Activated T-cell treated with anti-CD3 and anti-CD28 coated beads, Interleukin-2, amount 50 U/mL, for 48 hours (primary cell): ENCODE data around the gene TRAF6.
A peak's percentile ranks its signal among the peaks of the same experiment; 100 is the strongest.
"Not testable (repeated sequence)": the region's sequence is repeated elsewhere in the genome, so short reads cannot be mapped to it uniquely, and the experiment has no call there.

Experiments used
- DNase-seq, 2 experiments: peaks; one replicate each; pipeline ENCODE4 v3.0.0-alpha.2; 2020

TRAF6 gene

GRCh38 chr11:36492724-36493304 lies 17.3 kb downstream of the TRAF6 start:
- no peak for DNase-seq

- DNase-seq = no peak
These were observed 19.9 kb downstream of the TRAF6 start for GRCh38 chr11:36490026-36490806.

GRCh38 chr11:36488096-36488495 lies 22.0 kb downstream of the TRAF6 start:
- no peak for DNase-seq

DNA sequence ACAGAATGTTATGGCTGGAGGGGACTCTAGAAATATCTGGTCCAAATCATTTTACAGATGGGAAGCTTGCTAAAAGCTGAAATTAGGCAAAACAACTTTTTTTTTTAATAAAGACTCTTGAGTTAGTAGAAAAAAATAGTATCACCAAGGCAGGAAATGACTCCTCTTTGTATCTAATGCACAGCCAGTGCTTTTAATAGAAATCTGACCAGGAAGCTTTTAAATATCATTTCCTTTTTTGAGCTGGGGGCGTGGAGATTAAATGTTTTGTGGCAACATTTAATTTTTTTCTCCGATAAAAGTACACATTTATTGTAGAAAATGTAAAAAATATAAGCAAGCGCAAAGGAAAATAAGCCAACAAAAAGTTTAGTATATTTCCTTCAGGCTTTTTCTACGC lies 22.5 kb downstream of the TRAF6 start:
- no peak for DNase-seq

DNA sequence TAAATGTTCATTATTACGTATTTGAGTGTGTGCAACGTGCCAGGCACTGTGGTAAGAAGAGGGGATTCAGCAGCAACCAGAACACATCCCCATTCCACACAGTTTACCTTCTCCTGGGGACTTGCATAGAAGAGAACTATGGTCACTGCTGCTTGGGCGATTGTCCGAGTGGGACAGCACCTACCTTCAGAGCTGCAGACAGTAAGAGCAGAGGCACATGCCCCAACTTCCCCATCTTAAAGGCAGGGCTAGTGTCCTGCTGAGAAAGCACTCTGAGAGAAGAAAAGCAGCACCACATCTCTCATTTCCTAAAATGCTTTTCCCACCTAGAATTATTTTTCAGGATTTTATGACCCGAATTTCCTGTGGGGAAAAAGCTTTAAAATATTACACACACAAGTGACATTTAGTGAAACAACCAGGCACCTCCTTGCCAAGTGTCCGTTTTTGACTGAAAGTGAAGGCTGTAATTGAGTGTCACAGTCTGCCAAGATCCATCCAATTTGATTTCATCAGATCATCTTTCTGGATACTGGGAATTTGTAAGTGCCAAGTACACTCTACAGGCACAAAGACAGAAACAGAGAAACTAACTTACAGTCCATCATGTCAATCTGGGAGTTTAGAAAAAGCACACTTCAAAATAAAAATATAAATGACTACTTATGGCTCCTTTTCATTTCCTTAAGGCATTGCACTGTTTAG lies 24.6 kb downstream of the TRAF6 start:
- no peak for DNase-seq

DNA sequence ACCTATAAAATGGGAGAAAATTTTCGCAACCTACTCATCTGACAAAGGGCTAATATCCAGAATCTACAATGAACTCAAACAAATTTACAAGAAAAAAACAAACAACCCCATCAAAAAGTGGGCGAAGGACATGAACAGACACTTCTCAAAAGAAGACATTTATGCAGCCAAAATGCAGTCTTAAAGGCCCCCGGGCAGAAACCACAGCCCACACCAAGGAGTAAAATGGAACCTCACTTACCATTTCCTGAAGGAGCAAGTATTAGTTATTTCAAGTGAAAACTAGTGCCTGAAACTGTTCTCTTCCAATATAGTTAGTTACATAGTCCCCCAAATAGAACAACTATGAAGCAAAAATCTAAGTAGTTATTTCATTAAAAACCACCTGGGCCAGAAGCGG lies 27.0 kb downstream of the TRAF6 start:
- DNase-seq = not testable (repeated sequence)

GRCh38 chr11:36480833-36481232 lies 29.2 kb downstream of the TRAF6 start:
- no peak for DNase-seq

DNA sequence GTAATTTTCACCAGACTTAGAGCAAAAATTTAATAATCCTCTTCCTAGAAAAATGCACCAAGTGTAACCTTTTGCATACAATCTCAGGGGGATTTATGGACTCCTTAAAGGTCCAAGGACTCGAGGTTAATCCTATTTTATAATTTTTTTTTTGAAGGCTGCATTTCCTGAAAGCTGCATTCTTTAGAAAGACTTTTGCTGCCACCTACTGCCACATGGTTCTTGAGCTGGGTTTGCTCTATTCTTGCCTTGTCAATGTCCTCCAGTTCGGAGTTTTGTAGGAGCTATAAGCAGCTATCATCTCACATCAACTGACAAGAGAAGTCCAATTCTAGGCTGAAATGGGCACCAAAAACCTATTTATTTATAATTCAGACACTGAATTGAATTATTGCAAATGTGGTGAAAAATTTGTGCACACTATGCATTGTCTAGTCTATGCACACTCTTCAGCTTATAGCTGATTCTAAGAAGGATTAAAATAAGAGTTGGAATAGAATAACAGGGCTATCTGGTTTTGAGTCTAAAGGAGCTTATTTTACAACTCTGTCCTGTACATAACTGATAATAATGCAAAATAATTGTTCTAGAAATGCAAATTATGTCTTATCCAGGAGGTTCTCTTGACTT lies 31.3 kb downstream of the TRAF6 start:
- DNase-seq = no peak

DNA sequence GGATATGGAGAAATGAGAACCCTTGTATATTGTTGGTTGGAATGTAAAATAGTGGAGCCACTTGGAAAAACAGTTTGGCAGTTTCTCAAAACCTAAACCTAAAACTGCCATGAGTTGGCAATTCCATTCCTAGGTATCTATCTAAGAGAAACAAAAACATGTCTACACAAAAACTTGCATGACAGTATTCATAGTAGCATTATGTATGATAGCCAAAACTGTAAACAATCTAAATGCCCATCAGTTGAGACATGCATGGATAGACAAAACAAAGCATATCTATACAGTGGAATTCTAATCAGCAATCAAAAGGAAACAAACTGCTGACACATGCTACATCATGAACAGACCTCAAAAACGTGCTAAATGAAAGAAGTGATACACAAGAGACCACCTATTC lies 34.9 kb downstream of the TRAF6 start:
- no peak for DNase-seq

DNA sequence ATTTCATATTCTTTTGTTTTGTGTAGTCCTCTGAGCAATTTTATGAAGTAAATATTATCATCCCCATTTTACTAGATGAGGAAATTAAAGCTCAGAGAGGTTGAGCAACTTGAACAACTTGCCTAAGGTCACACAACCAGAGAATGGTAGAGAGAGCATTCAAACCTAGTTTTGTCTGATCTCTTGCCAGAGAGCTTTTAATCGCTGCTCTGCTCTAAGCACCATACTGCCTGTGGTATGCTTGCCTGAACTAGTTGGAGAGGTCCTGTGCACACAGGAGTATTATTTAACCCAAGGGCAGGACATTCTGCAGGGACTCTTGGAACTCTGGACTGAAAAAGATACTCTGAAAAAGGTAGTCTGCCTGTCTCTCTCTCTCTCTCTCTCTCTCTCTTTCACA lies 38.5 kb downstream of the TRAF6 start:
- no peak for DNase-seq

- DNase-seq = no peak
These were observed 39.9 kb downstream of the TRAF6 start for GRCh38 chr11:36469881-36470802.

DNA sequence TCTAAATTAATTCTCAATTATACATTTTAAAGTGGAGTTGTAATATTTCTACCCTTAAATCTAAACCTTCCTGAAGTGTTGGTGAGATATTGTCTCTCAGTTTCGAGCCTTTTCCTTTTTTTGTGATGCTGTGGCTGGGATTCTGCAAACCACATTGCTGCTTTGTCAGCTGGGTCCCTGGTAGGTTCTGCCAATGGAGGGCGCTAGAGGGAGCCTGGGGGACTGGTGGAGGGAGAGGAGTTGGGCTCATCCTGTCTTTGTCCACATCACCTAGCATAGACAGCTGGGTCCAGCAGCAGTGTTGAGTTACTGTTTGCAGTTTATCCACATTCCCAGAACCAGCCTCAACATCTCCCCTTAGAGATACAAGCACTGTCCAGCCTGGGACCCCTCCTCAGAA lies 41.0 kb downstream of the TRAF6 start:
- DNase-seq = peak; percentile 38 to 50

GRCh38 chr11:36467916-36468315 lies 42.2 kb downstream of the TRAF6 start:
- no peak for DNase-seq

DNA sequence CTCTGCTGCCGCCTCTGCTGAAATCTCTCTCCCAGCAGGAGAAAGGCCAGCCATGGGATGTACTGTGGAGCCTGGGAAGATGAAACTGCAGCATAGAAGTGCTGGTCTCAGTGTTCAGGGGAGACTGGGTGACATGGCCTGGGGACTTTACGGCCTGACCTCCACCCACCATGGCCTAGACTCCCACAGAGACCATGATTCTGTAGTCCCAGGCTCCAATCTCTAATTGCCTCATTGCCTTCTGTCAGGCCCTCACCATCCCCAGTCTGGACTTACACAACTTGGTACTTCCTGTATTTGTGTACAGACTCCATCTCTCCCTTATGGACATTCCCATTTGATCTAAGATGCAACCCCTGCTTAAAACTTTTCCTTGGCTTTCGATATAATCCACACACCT lies 43.1 kb downstream of the TRAF6 start:
- DNase-seq = no peak

DNA sequence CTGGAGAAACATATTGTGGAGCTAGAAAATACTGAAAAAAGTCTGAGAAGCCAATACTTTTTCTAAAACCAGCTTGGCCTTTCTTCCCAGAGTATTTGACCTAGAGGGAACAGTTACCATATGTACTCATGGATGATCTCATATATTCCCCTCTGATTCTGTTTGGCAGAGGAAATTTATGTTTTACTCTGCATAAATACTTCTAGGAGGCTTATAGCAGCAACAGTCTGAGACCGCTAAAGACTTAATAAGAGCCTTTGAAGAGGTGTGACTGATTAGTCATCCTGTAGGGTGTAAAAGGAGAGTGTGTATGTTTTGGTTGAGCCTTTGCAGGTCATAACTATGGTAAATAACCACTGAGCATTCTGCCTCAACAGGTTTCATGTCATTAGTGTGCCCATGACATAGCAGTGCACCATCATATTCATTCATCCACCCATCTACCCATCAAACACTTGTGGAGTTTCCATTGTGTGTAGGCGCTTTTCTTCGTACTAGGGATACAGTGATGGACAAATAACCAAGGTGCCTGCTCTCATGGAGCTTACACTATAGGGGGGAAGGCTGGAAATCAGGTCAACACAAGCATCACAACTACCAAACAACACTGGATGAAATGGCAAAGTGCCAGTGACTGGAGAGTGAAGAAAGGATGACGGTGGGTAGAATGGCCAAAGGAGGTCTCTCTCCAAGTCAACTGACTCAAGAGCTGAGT lies 44.5 kb downstream of the TRAF6 start:
- no peak for DNase-seq

GRCh38 chr11:36464720-36465119 lies 45.4 kb downstream of the TRAF6 start:
- DNase-seq = no peak

- no peak for DNase-seq
These were observed 46.3 kb downstream of the TRAF6 start for GRCh38 chr11:36463781-36464180.

GRCh38 chr11:36462321-36462720 lies 47.8 kb downstream of the TRAF6 start:
- no peak for DNase-seq

DNA sequence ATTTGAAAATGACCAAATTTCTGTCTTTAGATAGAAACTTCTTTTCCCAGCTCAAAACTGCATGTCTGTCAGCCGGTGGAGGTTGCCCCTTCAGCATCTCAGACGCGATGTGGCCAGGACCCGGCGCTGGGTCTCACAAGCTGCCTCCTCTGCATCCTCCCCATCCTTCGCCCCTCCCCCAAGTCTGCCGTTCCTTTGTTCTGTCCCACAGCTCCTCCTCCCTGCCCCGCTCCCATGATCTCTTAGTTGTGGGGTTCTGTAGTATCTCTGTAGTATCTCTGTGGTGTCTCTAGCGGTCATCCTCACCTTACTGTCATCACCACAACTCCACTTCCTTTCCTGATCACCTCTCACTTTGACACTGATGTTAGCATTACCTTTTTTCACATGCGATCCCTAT lies 49.9 kb downstream of the TRAF6 start:
- no peak for DNase-seq

- DNase-seq = no peak
These were observed 51.0 kb downstream of the TRAF6 start for GRCh38 chr11:36459046-36459445.

GRCh38 chr11:36458129-36458915 lies 51.8 kb downstream of the TRAF6 start:
- no peak for DNase-seq
